Central memory CD4-positive, alpha-beta T cell (primary cell): ENCODE data around the gene TSSC4.

Experiments
- DNase-seq: peaks from one replicate; pipeline ENCODE4 v3.0.0; 2022

The TSSC4 gene

GRCh38 chr11:2387266-2387987 is 13.1 kb upstream of the TSSC4 start:
- no peak for DNase-seq

- DNase-seq, result no peak
These were observed 11.8 kb upstream of the TSSC4 start for GRCh38 chr11:2388431-2389376.

GRCh38 chr11:2389377-2390026 is 11.0 kb upstream of the TSSC4 start:
- no peak for DNase-seq

- DNase-seq, result no peak
These were observed 10.3 kb upstream of the TSSC4 start for GRCh38 chr11:2390091-2390724.

GRCh38 chr11:2390725-2391151 is 9.8 kb upstream of the TSSC4 start:
- DNase-seq, result no peak

- no peak for DNase-seq
These were observed 9.2 kb upstream of the TSSC4 start for GRCh38 chr11:2391181-2391975.

GRCh38 chr11:2392241-2392959 is 8.2 kb upstream of the TSSC4 start:
- DNase-seq, result no peak

GRCh38 chr11:2393111-2393868 is 7.3 kb upstream of the TSSC4 start:
- no peak for DNase-seq

GRCh38 chr11:2393941-2394817 is 6.4 kb upstream of the TSSC4 start:
- DNase-seq, result no peak

- DNase-seq, result no peak
These were observed 5.8 kb upstream of the TSSC4 start for GRCh38 chr11:2394818-2395105.

- DNase-seq, result no peak
These were observed 5.3 kb upstream of the TSSC4 start for GRCh38 chr11:2395211-2395730.

- no peak for DNase-seq
These were observed 4.7 kb upstream of the TSSC4 start for GRCh38 chr11:2395856-2396255.

- DNase-seq, result no peak
These were observed 4.1 kb upstream of the TSSC4 start for GRCh38 chr11:2396471-2396870.

GRCh38 chr11:2397005-2397404 is 3.5 kb upstream of the TSSC4 start:
- DNase-seq, result no peak

- DNase-seq, result no peak
These were observed 1.7 kb upstream of the TSSC4 start for GRCh38 chr11:2398664-2399355.

- no peak for DNase-seq
These were observed 972 bp upstream of the TSSC4 start for GRCh38 chr11:2399488-2400068.

GRCh38 chr11:2400762-2401435 is 349 bp downstream of the TSSC4 start:
- DNase-seq, result no peak

GRCh38 chr11:2401436-2401984 is 960 bp downstream of the TSSC4 start:
- no peak for DNase-seq
